Sigmoid colon (tissue), 4 donors: Measurements from ENCODE around the gene CD74.

Experiments
- EP300 ChIP-seq, 4 donors: sonication (generic); formaldehyde crosslinking; IDR thresholded peaks; one replicate each; pipeline ENCODE4 v1.6.1; 2017; ENCODE audit warnings: antibody characterized with exemption in 4 of 4
- POLR2A ChIP-seq, 2 donors: fragments of 450-650 bp; IDR thresholded peaks; one replicate each; pipeline ENCODE4 v1.6.1; 2016; ENCODE audit warnings: antibody characterized with exemption in 2 of 2, mild to moderate bottlenecking in 2 of 2, moderate library complexity in 2 of 2
- POLR2AphosphoS5 ChIP-seq, 4 donors: sonication (generic); formaldehyde crosslinking; IDR thresholded peaks; one replicate each; pipeline ENCODE4 v1.6.1; 2017; ENCODE audit warnings: antibody characterized with exemption in 4 of 4
- TF ChIP-seq, protein P1 (sequence below), 4 experiments: fragments of 450-650 bp in 3 of 4; fragments of 200-600 bp in 1 of 4; IDR thresholded peaks; one replicate each; pipeline ENCODE4 v1.5.1; 2016 to 2019; ENCODE audit warnings: antibody characterized with exemption in 4 of 4, mild to moderate bottlenecking in 3 of 4, moderate library complexity in 2 of 4

DNA sequence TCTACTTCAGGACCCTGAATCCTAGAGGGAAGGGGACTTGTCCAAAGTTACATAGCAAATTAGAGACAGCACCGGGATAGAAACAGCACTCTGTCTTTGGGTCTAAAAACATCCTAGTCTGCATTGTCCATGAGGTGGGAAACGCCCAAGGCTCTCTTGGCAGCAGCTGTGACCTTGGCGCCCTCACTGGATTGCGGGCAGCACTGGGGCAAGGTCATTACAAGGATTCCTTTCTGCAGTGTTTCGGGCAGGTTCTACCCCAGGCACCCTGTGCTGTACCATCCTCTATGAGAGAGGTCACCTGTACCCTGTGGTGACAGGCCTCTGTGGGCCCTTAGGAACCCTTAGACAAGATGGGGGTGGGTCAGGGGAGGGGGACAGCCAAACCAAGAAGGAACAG lies 8.6 kb downstream of the CD74 start:
- TF ChIP-seq, protein P1, sequence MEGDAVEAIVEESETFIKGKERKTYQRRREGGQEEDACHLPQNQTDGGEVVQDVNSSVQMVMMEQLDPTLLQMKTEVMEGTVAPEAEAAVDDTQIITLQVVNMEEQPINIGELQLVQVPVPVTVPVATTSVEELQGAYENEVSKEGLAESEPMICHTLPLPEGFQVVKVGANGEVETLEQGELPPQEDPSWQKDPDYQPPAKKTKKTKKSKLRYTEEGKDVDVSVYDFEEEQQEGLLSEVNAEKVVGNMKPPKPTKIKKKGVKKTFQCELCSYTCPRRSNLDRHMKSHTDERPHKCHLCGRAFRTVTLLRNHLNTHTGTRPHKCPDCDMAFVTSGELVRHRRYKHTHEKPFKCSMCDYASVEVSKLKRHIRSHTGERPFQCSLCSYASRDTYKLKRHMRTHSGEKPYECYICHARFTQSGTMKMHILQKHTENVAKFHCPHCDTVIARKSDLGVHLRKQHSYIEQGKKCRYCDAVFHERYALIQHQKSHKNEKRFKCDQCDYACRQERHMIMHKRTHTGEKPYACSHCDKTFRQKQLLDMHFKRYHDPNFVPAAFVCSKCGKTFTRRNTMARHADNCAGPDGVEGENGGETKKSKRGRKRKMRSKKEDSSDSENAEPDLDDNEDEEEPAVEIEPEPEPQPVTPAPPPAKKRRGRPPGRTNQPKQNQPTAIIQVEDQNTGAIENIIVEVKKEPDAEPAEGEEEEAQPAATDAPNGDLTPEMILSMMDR (IDR thresholded peaks at IDR 0.05): no peak
- TF ChIP-seq POLR2A (IDR thresholded peaks at IDR 0.05): no peak
- no peak for TF ChIP-seq EP300 (IDR thresholded peaks at IDR 0.05)
- TF ChIP-seq POLR2AphosphoS5 (IDR thresholded peaks at IDR 0.05): no peak
